Stimulated activated memory B cell treated with anti-CD40 and anti-IgM and Interleukin-4, amounts not matched to agents 10 μg/mL and 1 μg/mL and 100 μg/mL, for 72 hours (primary cell): ENCODE results near the gene CFAP92.
"Not testable (repeated sequence)": the region's sequence is repeated elsewhere in the genome, so short reads cannot be mapped to it uniquely, and the experiment has no call there.

Experiments
- ATAC-seq: fragments of 150-1000 bp; cut with Tn5 transposase; 2 replicates; pipeline ENCODE4 v1.10.0; 2021
- H3K27ac Mint-ChIP-seq: one replicate; pipeline ENCODE4 v1.8.0; 2022; ENCODE audit warnings: mild to moderate bottlenecking, mixed read lengths
- H3K27me3 Mint-ChIP-seq: one replicate; pipeline ENCODE4 v1.8.0; 2022; ENCODE audit warnings: mixed read lengths
- H3K36me3 Mint-ChIP-seq: one replicate; pipeline ENCODE4 v1.8.0; 2022; ENCODE audit warnings: mixed read lengths
- H3K4me1 Mint-ChIP-seq: one replicate; pipeline ENCODE4 v1.8.0; 2022; ENCODE audit warnings: mixed read lengths
- H3K4me3 Mint-ChIP-seq: one replicate; pipeline ENCODE4 v1.8.0; 2022; ENCODE audit warnings: mild to moderate bottlenecking, moderate library complexity, mixed read lengths
- H3K9me3 Mint-ChIP-seq: one replicate; pipeline ENCODE4 v1.8.0; 2022; ENCODE audit warnings: mixed read lengths

Gene CFAP92

GRCh38 chr3:128950223-128950938 is 43.5 kb downstream of the CFAP92 start:
- ATAC-seq: peak; percentile 31
- Mint-ChIP-seq H3K9me3 (no peaks in the 10 kb centered on the region), H3K4me1 (no peaks in the 10 kb centered on the region), H3K4me3 (no peak overlapping the region), H3K27me3 (peaks cover 17% of the 10 kb centered on the region), H3K36me3 (no peaks in the 10 kb centered on the region), H3K27ac (no peak overlapping the region)

GRCh38 chr3:128949158-128949557 is 44.7 kb downstream of the CFAP92 start:
- ATAC-seq: no peak
- no peaks in the 10 kb centered on the region for H3K9me3 Mint-ChIP-seq
- H3K27ac Mint-ChIP-seq: no peak overlapping the region
- no peak overlapping the region for H3K4me3 Mint-ChIP-seq
- H3K36me3 Mint-ChIP-seq: no peaks in the 10 kb centered on the region
- no peaks in the 10 kb centered on the region for H3K4me1 Mint-ChIP-seq
- H3K27me3 Mint-ChIP-seq: peaks cover 28% of the 10 kb centered on the region

DNA sequence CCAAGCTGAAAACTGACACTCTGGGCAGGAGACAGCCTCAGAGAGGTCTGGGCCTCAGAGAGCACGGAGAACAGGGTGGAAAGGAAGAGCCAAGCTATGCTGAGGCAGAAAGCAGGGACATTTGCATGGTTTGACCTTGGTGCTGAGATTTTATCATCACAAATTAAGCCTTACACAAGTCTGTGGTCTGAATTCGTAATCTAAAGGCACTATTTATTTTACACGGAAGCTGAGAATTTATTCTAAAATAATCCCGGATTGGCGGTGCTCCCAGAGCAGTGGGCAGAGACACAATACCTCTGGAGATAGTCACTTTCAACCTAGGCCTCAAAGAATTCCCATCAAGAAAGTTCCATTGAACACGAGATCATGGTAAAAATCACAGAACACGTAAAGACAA is 47.5 kb downstream of the CFAP92 start:
- no peak for ATAC-seq
- Mint-ChIP-seq H3K27ac (no peak overlapping the region), H3K27me3 (peaks cover 42% of the 10 kb centered on the region), H3K36me3 (no peaks in the 10 kb centered on the region), H3K4me1 (no peaks in the 10 kb centered on the region), H3K4me3 (no peak overlapping the region), H3K9me3 (no peaks in the 10 kb centered on the region)

- H3K4me1 Mint-ChIP-seq: no peaks in the 10 kb centered on the region
- H3K9me3 Mint-ChIP-seq: no peaks in the 10 kb centered on the region
- H3K4me3 Mint-ChIP-seq: no peak overlapping the region
- no peak overlapping the region for H3K27ac Mint-ChIP-seq
- ATAC-seq: no peak
- H3K27me3 Mint-ChIP-seq: peaks cover 36% of the 10 kb centered on the region
- H3K36me3 Mint-ChIP-seq: no peaks in the 10 kb centered on the region
Observed at GRCh38 chr3:128945878-128946175, 48.0 kb downstream of the CFAP92 start.

GRCh38 chr3:128945041-128945877 is 48.6 kb downstream of the CFAP92 start:
- Mint-ChIP-seq H3K9me3 (no peaks in the 10 kb centered on the region), H3K27me3 (peaks cover 31% of the 10 kb centered on the region), H3K36me3 (no peaks in the 10 kb centered on the region), H3K4me1 (no peaks in the 10 kb centered on the region), H3K4me3 (no peak overlapping the region), H3K27ac (no peak overlapping the region)
- no peak for ATAC-seq

GRCh38 chr3:128942161-128942952 is 51.5 kb downstream of the CFAP92 start:
- no peak for ATAC-seq
- H3K27ac Mint-ChIP-seq: no peak overlapping the region
- no peaks in the 10 kb centered on the region for H3K4me1 Mint-ChIP-seq
- no peaks in the 10 kb centered on the region for H3K9me3 Mint-ChIP-seq
- H3K36me3 Mint-ChIP-seq: no peaks in the 10 kb centered on the region
- no peak overlapping the region for H3K4me3 Mint-ChIP-seq
- H3K27me3 Mint-ChIP-seq: peaks cover 26% of the 10 kb centered on the region

GRCh38 chr3:128940252-128940651 is 53.6 kb downstream of the CFAP92 start:
- Mint-ChIP-seq H3K27ac (no peak overlapping the region), H3K9me3 (no peaks in the 10 kb centered on the region), H3K4me3 (no peak overlapping the region), H3K4me1 (no peaks in the 10 kb centered on the region), H3K27me3 (peaks cover 26% of the 10 kb centered on the region), H3K36me3 (no peaks in the 10 kb centered on the region)
- ATAC-seq: no peak

- Mint-ChIP-seq H3K4me3 (no peak overlapping the region), H3K27me3 (peaks cover 33% of the 10 kb centered on the region), H3K36me3 (no peaks in the 10 kb centered on the region), H3K9me3 (no peaks in the 10 kb centered on the region), H3K4me1 (no peaks in the 10 kb centered on the region), H3K27ac (no peak overlapping the region)
- no peak for ATAC-seq
Observed at GRCh38 chr3:128936341-128936740, 57.5 kb downstream of the CFAP92 start.

- Mint-ChIP-seq H3K27ac (no peak overlapping the region), H3K4me1 (no peaks in the 10 kb centered on the region), H3K27me3 (peaks cover 33% of the 10 kb centered on the region), H3K9me3 (no peaks in the 10 kb centered on the region), H3K4me3 (no peak overlapping the region), H3K36me3 (no peaks in the 10 kb centered on the region)
- peak; percentile 37 for ATAC-seq
Observed at GRCh38 chr3:128935922-128936321, 58.0 kb downstream of the CFAP92 start.

DNA sequence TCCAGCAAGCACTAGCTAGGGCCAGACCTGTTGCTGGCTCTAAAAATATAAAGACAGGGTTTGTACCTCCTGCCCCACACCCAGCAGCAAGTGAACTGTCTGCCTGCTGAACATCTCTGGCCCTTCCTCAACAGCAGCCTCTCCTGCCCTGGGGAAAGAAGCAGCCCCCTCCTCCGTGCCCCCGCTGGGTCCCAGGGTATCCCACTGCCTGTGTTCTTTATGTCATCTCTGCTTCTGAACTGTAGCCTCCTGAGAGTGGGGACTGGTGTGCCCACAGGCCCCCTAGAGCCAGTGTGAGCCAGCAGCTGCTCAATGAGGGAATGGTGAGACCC is 60.0 kb downstream of the CFAP92 start:
- Mint-ChIP-seq H3K4me1 (no peaks in the 10 kb centered on the region), H3K27me3 (peaks cover 41% of the 10 kb centered on the region), H3K9me3 (peaks cover 3% of the 10 kb centered on the region), H3K4me3 (no peak overlapping the region), H3K36me3 (no peaks in the 10 kb centered on the region), H3K27ac (no peak overlapping the region)
- peak; percentile 16 for ATAC-seq

DNA sequence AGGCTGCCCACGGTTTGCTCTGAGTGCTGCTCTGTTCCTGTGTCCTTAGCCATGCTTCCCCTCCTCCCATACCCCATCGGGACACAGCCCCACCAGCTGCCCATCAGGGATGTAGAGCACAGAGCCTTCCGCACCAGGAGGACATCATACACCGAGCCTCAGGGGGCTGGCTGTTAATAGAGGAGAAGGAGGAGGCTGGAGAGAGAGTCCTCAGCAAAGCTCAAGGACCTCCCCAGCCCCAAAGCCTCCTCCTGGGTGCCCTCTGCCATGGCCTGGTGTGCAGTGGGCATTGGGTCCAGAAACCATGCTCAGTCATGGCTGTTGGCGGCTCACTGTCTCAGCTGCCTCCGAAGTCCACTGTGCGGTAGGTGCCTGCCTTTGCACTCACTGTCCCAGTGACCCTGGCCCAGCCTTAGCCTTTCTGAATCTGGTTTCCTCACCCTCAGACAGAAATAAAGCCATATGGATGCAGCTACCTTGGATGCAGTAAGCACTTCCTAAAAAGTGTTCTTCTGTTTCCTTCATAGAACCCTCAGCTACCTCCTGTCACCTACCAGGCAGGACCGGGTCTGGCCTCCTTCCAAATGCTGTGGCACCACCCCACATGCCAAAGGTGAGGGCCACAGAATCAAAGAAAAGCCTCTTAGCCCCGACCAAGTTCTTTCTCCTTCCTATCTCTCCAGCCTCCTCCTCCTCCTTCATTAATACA is 60.5 kb downstream of the CFAP92 start:
- no peak overlapping the region for H3K27ac Mint-ChIP-seq
- H3K4me3 Mint-ChIP-seq: no peak overlapping the region
- no peaks in the 10 kb centered on the region for H3K36me3 Mint-ChIP-seq
- ATAC-seq: peak; percentile 8
- no peaks in the 10 kb centered on the region for H3K4me1 Mint-ChIP-seq
- peaks cover 3% of the 10 kb centered on the region for H3K9me3 Mint-ChIP-seq
- H3K27me3 Mint-ChIP-seq: peaks cover 41% of the 10 kb centered on the region

- no peak overlapping the region for H3K4me3 Mint-ChIP-seq
- no peaks in the 10 kb centered on the region for H3K4me1 Mint-ChIP-seq
- no peak overlapping the region for H3K27ac Mint-ChIP-seq
- peaks cover 41% of the 10 kb centered on the region for H3K27me3 Mint-ChIP-seq
- no peak for ATAC-seq
- no peaks in the 10 kb centered on the region for H3K36me3 Mint-ChIP-seq
- peaks cover 3% of the 10 kb centered on the region for H3K9me3 Mint-ChIP-seq
Observed at GRCh38 chr3:128932516-128933212, 61.2 kb downstream of the CFAP92 start.

GRCh38 chr3:128931046-128931445 is 62.8 kb downstream of the CFAP92 start:
- Mint-ChIP-seq H3K4me3 (no peak overlapping the region), H3K27me3 (peaks cover 41% of the 10 kb centered on the region), H3K4me1 (no peaks in the 10 kb centered on the region), H3K9me3 (peaks cover 6% of the 10 kb centered on the region), H3K27ac (no peak overlapping the region), H3K36me3 (no peaks in the 10 kb centered on the region)
- no peak for ATAC-seq

GRCh38 chr3:128929364-128929763 is 64.5 kb downstream of the CFAP92 start:
- Mint-ChIP-seq H3K36me3 (no peaks in the 10 kb centered on the region), H3K27ac (no peak overlapping the region), H3K4me3 (no peak overlapping the region), H3K27me3 (peaks cover 32% of the 10 kb centered on the region), H3K4me1 (no peaks in the 10 kb centered on the region), H3K9me3 (peaks cover 6% of the 10 kb centered on the region)
- ATAC-seq: no peak

DNA sequence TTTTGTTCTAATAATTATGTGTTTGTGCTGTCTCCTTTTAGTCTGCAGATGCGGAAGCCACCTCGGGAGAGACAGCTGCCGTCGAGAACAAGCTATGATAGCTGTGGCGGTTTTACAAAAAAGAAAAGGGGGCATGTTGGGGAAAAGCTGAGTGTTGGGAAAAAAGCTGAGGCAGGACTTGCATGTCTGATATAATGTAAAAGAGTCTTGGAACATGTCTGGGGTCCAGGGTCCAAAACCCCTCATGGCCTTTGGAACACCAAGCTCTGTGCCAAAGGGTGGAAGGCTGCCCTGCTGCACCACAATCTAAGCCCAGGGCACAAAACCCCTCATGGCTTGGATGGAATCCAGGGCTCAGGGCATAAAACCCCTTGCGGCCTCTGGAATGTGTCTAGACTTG is 69.9 kb downstream of the CFAP92 start:
- H3K36me3 Mint-ChIP-seq: peaks cover 16% of the 10 kb centered on the region
- H3K27me3 Mint-ChIP-seq, ATAC-seq, H3K4me3 Mint-ChIP-seq, H3K27ac Mint-ChIP-seq: not testable (repeated sequence)
- H3K9me3 Mint-ChIP-seq: peaks cover 20% of the 10 kb centered on the region
- peaks cover 16% of the 10 kb centered on the region for H3K4me1 Mint-ChIP-seq
